Stimulated activated CD4-positive, alpha-beta T cell treated with anti-CD3 and anti-CD28 coated beads, Interleukin-2, amount 100 ng/mL, for 48 hours (primary cell): ENCODE results near the gene DHX9.
A peak's percentile ranks its signal among the peaks of the same experiment; 100 is the strongest.

Experiments
- DNase-seq, 2 donors: peaks; one replicate each; pipeline ENCODE4 v3.0.0-alpha.2; 2020

Gene DHX9

GRCh38 chr1:182839209-182840066 is at the start of gene DHX9:
DHX9 (plus strand) TSS chr1:182839347; CDS start chr1:182842567, 3,220 bp downstream.
- peak; percentile 97 to 98 for DNase-seq

DNA sequence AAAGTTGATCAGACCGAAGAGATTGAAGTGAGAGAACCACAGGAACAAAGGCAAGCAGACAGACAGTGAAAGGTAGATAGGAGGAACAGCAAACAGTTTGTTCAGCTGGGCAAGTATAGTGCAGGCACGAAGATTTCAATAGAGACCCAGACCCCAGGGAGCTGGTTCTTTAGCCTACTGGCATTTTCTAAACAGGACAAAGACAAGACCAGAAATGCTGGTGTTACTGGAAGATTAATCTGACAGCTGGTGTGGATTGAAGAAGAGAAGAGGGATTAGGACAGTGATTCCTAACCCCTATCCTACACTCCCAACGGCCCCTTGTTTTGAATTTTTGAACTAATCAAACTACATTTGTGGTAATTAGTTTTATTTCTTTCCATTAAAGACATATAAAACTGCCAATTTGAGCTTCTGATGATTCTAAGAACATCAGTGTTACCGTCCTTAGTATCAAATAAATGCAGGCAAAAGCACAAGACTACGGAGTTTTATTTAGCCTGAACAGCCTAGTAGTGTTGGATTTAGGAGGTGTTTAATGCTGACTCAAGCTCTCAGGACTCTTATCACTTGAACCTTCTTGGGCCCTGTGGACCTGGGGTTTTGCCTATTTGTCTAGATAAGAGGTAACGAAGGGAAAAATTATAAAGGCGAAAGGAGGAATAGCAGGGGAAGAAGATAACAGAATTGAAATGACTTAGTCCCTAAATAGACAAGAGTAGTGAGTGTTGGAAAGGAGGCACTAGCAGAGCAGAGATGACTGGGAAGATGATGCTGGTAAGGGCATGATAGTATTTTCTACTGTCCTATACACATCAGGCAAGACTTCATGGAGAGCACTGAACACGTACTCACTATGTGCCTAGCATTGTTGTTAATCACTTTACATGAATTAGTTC is 47.6 kb upstream of the DHX9 start:
- no peak for DNase-seq

- no peak for DNase-seq
Observed at GRCh38 chr1:182794091-182794490, 45.1 kb upstream of the DHX9 start.

DNA sequence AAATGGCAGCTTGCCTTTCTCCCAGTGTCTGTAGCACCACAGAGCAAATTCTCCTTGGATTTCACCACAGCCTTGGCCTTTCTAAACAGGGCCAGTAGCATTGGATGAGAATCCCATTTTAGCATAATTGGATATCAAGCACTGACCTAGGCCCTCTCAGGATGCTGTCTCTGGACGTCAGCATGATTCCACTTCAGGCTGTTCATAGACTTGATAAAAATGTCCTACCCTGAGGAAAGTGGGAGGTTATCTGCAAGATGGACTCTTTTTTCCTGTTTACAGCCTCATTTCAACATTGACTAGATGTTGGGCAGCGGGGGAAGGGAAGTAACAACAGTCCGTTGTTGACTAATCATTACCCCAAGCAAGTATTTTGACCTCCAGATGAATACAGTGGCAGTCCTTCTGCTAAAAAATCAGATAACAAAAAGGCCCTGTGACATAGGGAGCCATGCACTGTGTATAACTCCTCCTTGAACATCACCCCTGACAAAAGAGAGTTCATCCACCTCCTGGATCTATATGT is 44.4 kb upstream of the DHX9 start:
- DNase-seq: no peak

GRCh38 chr1:182795563-182796228 is 43.5 kb upstream of the DHX9 start:
- DNase-seq: no peak

GRCh38 chr1:182802006-182802803 is 36.9 kb upstream of the DHX9 start:
- no peak for DNase-seq

- DNase-seq: no peak
Observed at GRCh38 chr1:182803846-182804245, 35.3 kb upstream of the DHX9 start.

DNA sequence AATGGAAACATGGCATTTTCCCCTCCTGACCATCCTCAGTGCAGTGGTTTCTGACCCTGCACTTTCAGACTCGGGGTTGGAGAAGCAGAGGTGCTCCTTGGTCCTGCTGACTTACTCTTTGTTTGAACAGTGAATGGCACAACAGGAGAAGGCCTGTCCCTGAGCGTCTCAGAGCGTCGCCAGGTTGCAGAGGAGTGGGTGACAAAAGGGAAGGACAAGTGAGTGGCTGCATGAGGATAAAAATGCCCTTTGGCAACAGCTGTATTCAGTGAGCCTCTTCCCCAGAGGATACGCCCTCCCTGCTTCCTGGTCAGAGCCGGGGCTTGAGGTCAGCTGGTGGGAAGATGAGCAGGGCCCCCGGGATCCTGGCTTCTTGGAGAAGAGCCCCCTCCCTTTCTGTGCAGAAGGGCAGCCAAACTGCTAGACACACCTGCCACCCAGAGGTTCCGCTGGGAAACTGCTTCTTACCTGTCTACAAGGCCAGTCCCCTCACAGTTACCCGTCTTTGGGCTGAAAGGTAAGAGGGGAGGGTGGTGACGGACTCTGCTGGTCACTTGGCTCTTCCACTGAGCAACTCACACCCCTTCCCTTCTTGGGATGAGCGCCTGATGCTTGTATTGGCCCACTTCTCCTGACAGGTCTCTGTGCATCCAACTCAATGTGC is 33.0 kb upstream of the DHX9 start:
- no peak for DNase-seq

- DNase-seq: no peak
Observed at GRCh38 chr1:182807907-182808306, 31.2 kb upstream of the DHX9 start.

- DNase-seq: no peak
Observed at GRCh38 chr1:182809414-182809957, 29.7 kb upstream of the DHX9 start.

DNA sequence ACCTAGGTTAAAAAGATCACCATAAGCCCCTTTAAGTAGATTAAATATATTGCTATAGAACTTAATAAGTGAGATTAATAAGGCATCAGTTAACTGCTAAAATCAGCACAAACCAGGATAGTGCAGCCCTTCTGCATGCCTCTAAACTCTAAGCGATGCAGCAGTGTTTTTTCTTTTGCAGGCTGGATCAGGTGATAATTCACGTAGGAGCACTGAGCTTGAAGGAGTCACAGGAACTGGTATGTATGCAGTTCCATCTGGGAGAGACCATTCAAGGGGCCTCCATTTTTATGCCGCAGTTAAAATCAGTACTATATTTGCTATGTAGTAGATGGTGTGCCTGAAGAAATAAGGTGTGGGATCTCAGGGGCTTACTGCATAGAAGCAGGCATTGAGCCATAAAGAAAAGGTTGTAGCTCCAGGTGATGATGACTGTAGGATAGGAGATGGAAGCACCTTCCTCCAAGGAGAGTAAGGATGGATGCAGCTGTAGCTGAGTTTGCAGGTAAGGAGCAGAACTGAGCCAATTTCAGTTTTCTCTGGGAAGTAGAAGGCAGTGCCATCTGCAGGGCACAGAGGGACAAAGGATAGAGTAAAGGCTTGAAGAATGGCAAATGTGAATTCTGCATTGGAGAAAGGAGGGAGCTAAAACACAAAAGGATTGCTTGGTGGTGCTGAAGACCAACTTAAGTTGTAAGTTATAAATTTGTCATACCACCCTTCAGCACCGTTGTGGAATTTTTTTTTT is 27.0 kb upstream of the DHX9 start:
- no peak for DNase-seq

DNA sequence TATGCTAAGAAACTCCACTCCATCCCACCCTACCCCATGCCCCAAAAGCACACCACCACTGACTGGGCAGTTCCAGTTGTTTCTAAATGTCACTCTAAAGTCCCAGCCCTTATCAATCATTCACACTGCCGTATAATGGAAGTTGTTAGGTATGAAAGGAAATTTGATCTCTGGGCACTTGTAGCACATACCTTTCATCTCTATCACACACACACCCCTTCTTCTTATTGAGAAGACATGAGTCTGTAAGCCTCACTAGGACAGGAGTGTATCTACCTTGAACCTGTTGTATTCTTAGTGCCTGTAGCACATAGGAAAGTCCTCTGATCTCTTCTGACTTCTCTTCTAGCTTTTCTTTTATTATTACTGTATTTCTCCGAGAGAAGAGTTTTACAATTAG is 22.3 kb upstream of the DHX9 start:
- no peak for DNase-seq

DNA sequence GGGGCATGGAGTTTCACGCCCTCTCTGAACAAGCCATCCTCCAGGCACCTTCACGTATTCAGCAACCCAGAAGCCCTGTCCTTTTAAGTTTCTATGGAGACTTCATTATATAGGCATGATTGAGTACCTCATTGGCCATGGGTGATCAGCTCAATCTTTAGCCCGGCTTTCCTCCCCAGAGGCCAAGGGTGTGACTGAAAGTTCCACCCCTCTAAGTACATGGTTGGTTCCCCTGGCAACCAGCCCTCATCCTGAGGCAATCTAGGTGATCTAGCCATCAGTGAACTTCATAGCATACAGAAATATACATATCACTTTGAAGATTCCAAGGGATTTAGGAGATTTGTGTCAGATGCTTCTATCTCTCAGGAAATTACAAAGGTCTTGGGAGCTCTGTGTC is 21.3 kb upstream of the DHX9 start:
- no peak for DNase-seq

DNA sequence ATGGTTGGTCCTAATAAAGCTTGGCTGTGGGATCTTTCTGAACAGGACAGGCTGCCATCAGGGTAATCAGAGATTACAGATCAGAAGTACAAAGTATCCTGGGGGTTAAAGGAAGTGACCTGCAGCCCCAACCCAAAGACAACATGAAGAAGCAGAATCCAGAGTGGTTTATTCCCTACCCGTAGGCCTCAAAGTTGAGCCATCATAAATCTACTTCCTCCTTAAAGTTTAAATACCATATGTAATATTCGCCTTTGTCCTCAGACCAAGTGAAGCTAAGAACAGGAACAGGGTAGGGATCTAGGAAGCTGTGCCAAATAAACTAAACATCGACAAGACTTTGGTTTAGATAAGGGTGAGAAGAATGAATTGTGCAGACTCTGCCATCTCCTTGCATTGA is 15.9 kb upstream of the DHX9 start:
- no peak for DNase-seq

DNA sequence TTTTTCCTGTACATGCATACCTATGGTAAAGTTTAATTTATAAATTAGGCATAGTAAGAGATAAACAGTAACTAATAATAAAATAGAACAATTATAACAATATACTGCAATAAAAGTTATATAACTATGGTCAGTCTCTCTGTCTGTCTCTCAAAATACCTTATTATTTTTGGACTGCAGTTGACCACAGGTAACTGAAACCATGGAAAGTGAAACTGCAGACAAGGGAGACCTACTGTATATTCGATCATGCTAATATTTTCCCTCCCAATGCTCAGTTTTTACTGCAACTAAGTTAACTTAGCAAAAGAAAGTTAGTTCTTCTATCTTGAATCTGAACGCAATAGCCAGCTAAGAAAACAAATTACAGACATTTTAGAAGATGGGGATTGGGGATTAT is 12.3 kb upstream of the DHX9 start:
- DNase-seq: no peak

DNA sequence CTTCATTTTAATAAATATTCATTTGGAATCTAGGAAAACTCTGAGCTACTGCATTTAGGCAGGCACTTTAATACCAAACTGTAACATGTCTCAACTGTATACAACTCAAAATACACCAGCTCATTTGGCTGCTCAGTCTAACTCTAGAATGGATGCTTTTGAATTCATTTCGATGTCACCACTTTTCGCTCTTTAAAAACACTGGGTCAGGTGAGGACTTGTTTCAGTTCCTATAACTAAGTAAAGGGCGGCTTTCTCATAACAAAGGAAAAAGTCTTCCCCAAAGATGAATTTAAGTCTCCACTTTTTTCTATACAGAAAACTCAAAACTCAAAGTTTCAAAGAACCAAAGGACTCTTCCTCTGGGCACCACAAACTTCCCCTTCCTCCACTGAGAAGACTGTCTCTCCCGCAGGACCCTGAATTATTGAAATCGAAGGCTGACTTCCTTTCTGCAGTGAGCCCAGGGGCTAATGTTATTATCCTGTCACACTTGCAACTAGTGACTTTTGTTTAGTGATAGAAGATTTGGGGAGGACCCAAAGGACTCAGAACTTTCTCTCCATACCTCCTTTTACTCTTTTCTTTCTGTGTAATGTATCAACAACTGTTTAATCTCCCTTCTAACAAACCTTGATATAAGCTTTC is 9.7 kb upstream of the DHX9 start:
- no peak for DNase-seq

GRCh38 chr1:182833271-182833670 is 5.9 kb upstream of the DHX9 start:
- DNase-seq: no peak

- no peak for DNase-seq
Observed at GRCh38 chr1:182834326-182834725, 4.8 kb upstream of the DHX9 start.

- no peak for DNase-seq
Observed at GRCh38 chr1:182835806-182836205, 3.3 kb upstream of the DHX9 start.

DNA sequence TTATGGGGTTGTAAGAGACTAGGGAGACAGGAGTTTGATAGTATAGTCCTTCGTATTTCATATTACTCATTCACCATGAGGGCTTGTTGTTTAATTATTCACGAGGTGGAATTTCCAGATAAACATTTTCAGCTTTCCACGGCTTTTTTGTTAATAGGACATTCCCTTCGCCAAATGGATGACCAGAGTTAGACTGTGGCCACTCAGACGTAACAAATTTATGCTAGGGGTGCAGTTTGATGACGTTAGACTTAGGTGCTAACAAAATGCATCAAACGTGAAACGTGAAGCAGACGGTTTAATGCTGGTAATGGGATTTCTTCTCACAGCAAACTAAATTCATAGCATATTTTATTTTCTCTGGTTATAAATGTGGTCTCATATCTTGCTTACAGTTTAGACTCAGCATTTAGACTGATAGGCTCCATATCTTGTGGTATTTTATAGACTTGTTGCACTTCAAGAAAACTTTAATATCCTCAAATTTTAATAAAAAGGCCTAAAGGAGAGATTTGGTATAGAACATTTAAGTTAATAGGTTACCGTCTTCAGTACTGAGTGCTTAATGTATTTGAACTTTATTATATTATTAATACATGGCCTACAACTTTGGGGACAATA is 2.3 kb downstream of the DHX9 start:
- DNase-seq: no peak
